ENCODE data around the gene CDKN2D. TPM values are rescaled to one million over a fixed set of nuclear protein-coding genes. Genes with fewer than 3 reads are reported as not detected.

The CDKN2D gene
- total and polyA plus RNA-seq, 2 of the 13 experiments (the other 11 are each of a cell fraction or from before 2014, with no cell fraction given) = 5.4 to 8.6 TPM

- no peak for TF ChIP-seq AFF4 (CRISPR knock-in tag; IDR thresholded peaks at IDR 0.05)
- no peak for TF ChIP-seq KLF6 (CRISPR knock-in tag; IDR thresholded peaks at IDR 0.05)
- TF ChIP-seq ZSCAN31 (CRISPR knock-in tag; IDR thresholded peaks at IDR 0.05; ENCODE audit: low read depth) = no peak
- TF ChIP-seq ATF4 (CRISPR knock-in tag; IDR thresholded peaks at IDR 0.05) = no peak
- no peak for TF ChIP-seq AGO1 (IDR thresholded peaks at IDR 0.05; ENCODE audit: low read depth, low read length, poor library complexity, severe bottlenecking)
- TF ChIP-seq LRRFIP1 (CRISPR knock-in tag; conservative IDR thresholded peaks at IDR 0.05) = no peak
- TF ChIP-seq TFE3 (CRISPR knock-in tag; IDR thresholded peaks at IDR 0.05) = no peak
- TF ChIP-seq ZBTB33 (CRISPR knock-in tag; IDR thresholded peaks at IDR 0.05) = peak; percentile 38; the same call in 1 of the 2 replicates
- peak; percentile 43; the same call in 1 of the 2 replicates for TF ChIP-seq CEBPG (CRISPR knock-in tag; IDR thresholded peaks at IDR 0.05)
- no peak for TF ChIP-seq ZFP36L1 (CRISPR knock-in tag; IDR thresholded peaks at IDR 0.05)
Measured at GRCh38 chr19:10580979-10581631, 12.3 kb upstream of the CDKN2D start (continued).

Measured in HepG2 (cell line).